ENCODE data around the gene BACE2.

DNA sequence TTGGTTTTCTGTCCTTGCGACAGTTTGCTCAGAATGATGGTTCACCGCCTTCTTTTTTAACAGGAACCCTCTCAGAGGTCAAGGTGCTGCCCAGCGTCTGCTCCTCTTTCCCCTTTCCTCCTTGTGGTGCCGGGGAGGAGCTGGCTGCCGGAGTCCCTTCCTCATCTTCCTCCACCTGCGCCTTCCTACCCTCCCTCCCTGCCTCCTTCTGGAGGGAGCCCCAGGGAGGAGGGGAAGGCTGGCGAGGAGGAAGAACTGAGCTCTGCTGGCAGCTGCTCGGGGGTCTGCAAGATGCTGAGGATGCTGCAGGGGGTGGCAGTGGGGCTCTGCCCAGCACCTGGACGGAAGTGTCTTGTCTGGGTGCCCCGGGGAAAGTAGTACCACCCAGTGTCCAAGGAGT is 31.2 kb downstream of the BACE2 start:
- TF ChIP-seq, protein P1, sequence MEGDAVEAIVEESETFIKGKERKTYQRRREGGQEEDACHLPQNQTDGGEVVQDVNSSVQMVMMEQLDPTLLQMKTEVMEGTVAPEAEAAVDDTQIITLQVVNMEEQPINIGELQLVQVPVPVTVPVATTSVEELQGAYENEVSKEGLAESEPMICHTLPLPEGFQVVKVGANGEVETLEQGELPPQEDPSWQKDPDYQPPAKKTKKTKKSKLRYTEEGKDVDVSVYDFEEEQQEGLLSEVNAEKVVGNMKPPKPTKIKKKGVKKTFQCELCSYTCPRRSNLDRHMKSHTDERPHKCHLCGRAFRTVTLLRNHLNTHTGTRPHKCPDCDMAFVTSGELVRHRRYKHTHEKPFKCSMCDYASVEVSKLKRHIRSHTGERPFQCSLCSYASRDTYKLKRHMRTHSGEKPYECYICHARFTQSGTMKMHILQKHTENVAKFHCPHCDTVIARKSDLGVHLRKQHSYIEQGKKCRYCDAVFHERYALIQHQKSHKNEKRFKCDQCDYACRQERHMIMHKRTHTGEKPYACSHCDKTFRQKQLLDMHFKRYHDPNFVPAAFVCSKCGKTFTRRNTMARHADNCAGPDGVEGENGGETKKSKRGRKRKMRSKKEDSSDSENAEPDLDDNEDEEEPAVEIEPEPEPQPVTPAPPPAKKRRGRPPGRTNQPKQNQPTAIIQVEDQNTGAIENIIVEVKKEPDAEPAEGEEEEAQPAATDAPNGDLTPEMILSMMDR (IDR thresholded peaks at IDR 0.05; ENCODE audit: poor library complexity, severe bottlenecking): no peak
- TF ChIP-seq POLR2AphosphoS5 (IDR thresholded peaks at IDR 0.05) (no peak), REST (IDR thresholded peaks at IDR 0.05; ENCODE audit: borderline replicate concordance) (no peak), EZH2 (IDR thresholded peaks at IDR 0.05; ENCODE audit: borderline replicate concordance, insufficient read depth, low read length, poor library complexity, severe bottlenecking) (no peak), EP300 (conservative IDR thresholded peaks at IDR 0.05; ENCODE audit: poor library complexity, severe bottlenecking) (no peak), MXI1 (conservative IDR thresholded peaks at IDR 0.05; ENCODE audit: poor library complexity, severe bottlenecking) (no peak)
